ENCODE results near the gene EFNB2. TPM values are rescaled to one million over a fixed set of nuclear protein-coding genes. Genes with fewer than 3 reads are reported as not detected.

Gene EFNB2
- total RNA-seq, 1 experiment from 2014 or later, result 16.4 TPM

GRCh38 chr13:106513025-106513983 lies 22.2 kb downstream of the EFNB2 start:
- DNase-seq, result peak; percentile 62
- no peaks in the 10 kb centered on the region for H3K9me2 ChIP-seq (replicated peaks; ENCODE audit: low read length)
- intact Hi-C loops (cut with micrococcal nuclease), result loop anchor here (10.0 kb wide), 1 partner anchor 169 kb away; no protein-coding TSS in a partner anchor
- H2AFZ ChIP-seq (ENCODE audit: low read length), result no peak overlapping the region
- H3K9me3 ChIP-seq (ENCODE audit: low read length), result no peaks in the 10 kb centered on the region
- H3K4me2 ChIP-seq (ENCODE audit: low read length), result peak overlapping the region; percentile 11; the same call in 1 of the 2 replicates
- ATAC-seq, result peak; percentile 74
- ChIA-PET CTCF (no interaction called here), POLR2A (ENCODE audit: unreplicated experiment) (no interaction called here)
- no peak for TF ChIP-seq CTCF (conservative IDR thresholded peaks at IDR 0.05; ENCODE audit: low read depth, low read length)
- TF ChIP-seq EZH2phosphoT487 (IDR thresholded peaks at IDR 0.05; ENCODE audit: borderline replicate concordance, low read length), result no peak
- TF ChIP-seq EZH2 (IDR thresholded peaks at IDR 0.05; ENCODE audit: low read length, unreplicated experiment), result no peak
- peaks cover 22% of the 10 kb centered on the region for H3K4me1 ChIP-seq (ENCODE audit: insufficient read depth, low read length)
- peaks cover 19% of the 10 kb centered on the region for H3K36me3 ChIP-seq (ENCODE audit: low read depth, low read length)
- no peak overlapping the region for H3K9ac ChIP-seq (ENCODE audit: low read length)
- H3K27me3 ChIP-seq (ENCODE audit: low read length), result no peaks in the 10 kb centered on the region
- BruUV-seq (replicated peaks), result no TSS peak
- H4K20me1 ChIP-seq (ENCODE audit: low read length), result no peaks in the 10 kb centered on the region
- no peaks in the 10 kb centered on the region for H3F3A ChIP-seq (ENCODE audit: low read length, unreplicated experiment)
- H3K79me2 ChIP-seq (ENCODE audit: low read length), result peaks cover 92% of the 10 kb centered on the region
- H3K4me3 ChIP-seq (ENCODE audit: low read length), result no peak overlapping the region
- H3K27ac ChIP-seq (ENCODE audit: low read length), result no peak overlapping the region; the same call in 1 of the 2 replicates

- Histone ChIP-seq H2AFZ (ENCODE audit: low read length) (no peak overlapping the region), H3K4me1 (ENCODE audit: insufficient read depth, low read length) (peaks cover 20% of the 10 kb centered on the region), H3K9me3 (ENCODE audit: low read length) (no peaks in the 10 kb centered on the region), H3K79me2 (ENCODE audit: low read length) (peaks cover 83% of the 10 kb centered on the region), H3K9ac (ENCODE audit: low read length) (peak overlapping the region; percentile 36; the same call in 1 of the 2 replicates), H4K20me1 (ENCODE audit: low read length) (no peaks in the 10 kb centered on the region), H3F3A (ENCODE audit: low read length, unreplicated experiment) (no peaks in the 10 kb centered on the region), H3K27ac (ENCODE audit: low read length) (peak overlapping the region; percentile 77), H3K36me3 (ENCODE audit: low read depth, low read length) (peaks cover 24% of the 10 kb centered on the region), H3K4me2 (ENCODE audit: low read length) (peak overlapping the region; percentile 79), H3K4me3 (ENCODE audit: low read length) (peak overlapping the region; percentile 42; the same call in 1 of the 2 replicates), H3K27me3 (ENCODE audit: low read length) (no peaks in the 10 kb centered on the region), H3K9me2 (replicated peaks; ENCODE audit: low read length) (no peaks in the 10 kb centered on the region)
- no peak for TF ChIP-seq CTCF (conservative IDR thresholded peaks at IDR 0.05; ENCODE audit: low read depth, low read length)
- TF ChIP-seq EZH2 (IDR thresholded peaks at IDR 0.05; ENCODE audit: low read length, unreplicated experiment), result no peak
- no peak for TF ChIP-seq EZH2phosphoT487 (IDR thresholded peaks at IDR 0.05; ENCODE audit: borderline replicate concordance, low read length)
- DNase-seq (peak; percentile 75), ATAC-seq (peak; percentile 33)
- CTCF ChIA-PET, result no interaction called here
- intact Hi-C loops (cut with micrococcal nuclease), result no loop called here
- POLR2A ChIA-PET (ENCODE audit: unreplicated experiment), result no interaction called here
- no TSS peak for BruUV-seq (replicated peaks)
These were observed 27.7 kb downstream of the EFNB2 start for GRCh38 chr13:106507560-106508274.
